GM12873 (cell line): Measurements from ENCODE around the gene PLA2G2A.

Experiments
- CTCF ChIP-seq: IDR thresholded peaks from 2 replicates; pipeline ENCODE4 v1.5.1; 2012; ENCODE audit warnings: low read depth, mild to moderate bottlenecking, moderate library complexity, low read length, control low read depth; ENCODE audit not compliant: insufficient read depth; ENCODE audit errors: missing control alignments

Gene PLA2G2A

GRCh38 chr1:20008391-20008841 is 29.0 kb upstream of the PLA2G2A start:
- no peak for TF ChIP-seq CTCF

- no peak for TF ChIP-seq CTCF
Measured at GRCh38 chr1:19990689-19991088, 11.3 kb upstream of the PLA2G2A start.

GRCh38 chr1:19988267-19989006 is 9.0 kb upstream of the PLA2G2A start:
- no peak for TF ChIP-seq CTCF

- TF ChIP-seq CTCF = no peak
Measured at GRCh38 chr1:19987719-19988118, 8.3 kb upstream of the PLA2G2A start.

- no peak for TF ChIP-seq CTCF
Measured at GRCh38 chr1:19981507-19982312, 2.3 kb upstream of the PLA2G2A start.

GRCh38 chr1:19981170-19981506 is 1.7 kb upstream of the PLA2G2A start:
- TF ChIP-seq CTCF = no peak

- no peak for TF ChIP-seq CTCF
Measured at GRCh38 chr1:19980314-19980713, 896 bp upstream of the PLA2G2A start.
